Chondrocyte (in vitro differentiated cells): ENCODE results near the gene RPL6. TPM values are rescaled to one million over a fixed set of nuclear protein-coding genes. Genes with fewer than 3 reads are reported as not detected.

Experiments used
- DNase-seq: peaks from one replicate; pipeline ENCODE4 v3.0.0; 2021; ENCODE audit warnings: mixed read lengths, low spot score
- H3K27ac Mint-ChIP-seq: one replicate; pipeline ENCODE4 v1.8.0; 2021; ENCODE audit warnings: mild to moderate bottlenecking, moderate library complexity, mixed read lengths; ENCODE audit not compliant: unreplicated experiment
- H3K27me3 Mint-ChIP-seq: 2 replicates; pipeline ENCODE4 v1.8.0; 2021; ENCODE audit warnings: low read depth, mixed read lengths
- H3K36me3 Mint-ChIP-seq: 2 replicates; pipeline ENCODE4 v1.8.0; 2021; ENCODE audit warnings: low read depth, mixed read lengths
- H3K4me1 Mint-ChIP-seq: 2 replicates; pipeline ENCODE4 v1.8.0; 2021; ENCODE audit warnings: low read depth, mild to moderate bottlenecking, mixed read lengths
- H3K4me3 Mint-ChIP-seq: one replicate; pipeline ENCODE4 v1.8.0; 2021; ENCODE audit warnings: mild to moderate bottlenecking, moderate library complexity, mixed read lengths; ENCODE audit not compliant: unreplicated experiment
- H3K9me3 Mint-ChIP-seq: 2 replicates; pipeline ENCODE4 v1.8.0; 2021; ENCODE audit warnings: low read depth, mixed read lengths
- CTCF ChIP-seq: fragments of 200-600 bp; sonication (generic); IDR thresholded peaks from 2 replicates; pipeline ENCODE4 v1.5.0; 2021; ENCODE audit warnings: antibody characterized with exemption, mild to moderate bottlenecking, moderate library complexity
- total RNA-seq: library from RNA; stranded (reverse); gene quantifications from 3 replicates; pipeline ENCODE4 v1.2.1, GENCODE V29; 2021

The RPL6 gene
- total RNA-seq, 1 donor from 2014 or later: 896 TPM

GRCh38 chr12:112425582-112426382 is 16.4 kb upstream of the RPL6 start:
- no peak for DNase-seq
- Mint-ChIP-seq H3K9me3 (no peaks in the 10 kb centered on the region), H3K27me3 (no peaks in the 10 kb centered on the region), H3K4me3 (no peak overlapping the region), H3K4me1 (peaks cover 25% of the 10 kb centered on the region), H3K36me3 (no peaks in the 10 kb centered on the region), H3K27ac (no peak overlapping the region)
- no peak for TF ChIP-seq CTCF

GRCh38 chr12:112424126-112424525 is 14.7 kb upstream of the RPL6 start:
- Mint-ChIP-seq H3K27ac (peak overlapping the region; percentile 43), H3K27me3 (no peaks in the 10 kb centered on the region), H3K9me3 (no peaks in the 10 kb centered on the region), H3K4me1 (peaks cover 40% of the 10 kb centered on the region), H3K4me3 (no peak overlapping the region), H3K36me3 (no peaks in the 10 kb centered on the region)
- DNase-seq: no peak
- no peak for TF ChIP-seq CTCF

- TF ChIP-seq CTCF: no peak
- H3K4me3 Mint-ChIP-seq: no peak overlapping the region
- no peaks in the 10 kb centered on the region for H3K36me3 Mint-ChIP-seq
- no peak overlapping the region for H3K27ac Mint-ChIP-seq
- no peaks in the 10 kb centered on the region for H3K9me3 Mint-ChIP-seq
- no peaks in the 10 kb centered on the region for H3K27me3 Mint-ChIP-seq
- no peak for DNase-seq
- peaks cover 45% of the 10 kb centered on the region for H3K4me1 Mint-ChIP-seq
Measured at GRCh38 chr12:112422531-112422930, 13.1 kb upstream of the RPL6 start.

- no peak for TF ChIP-seq CTCF
- DNase-seq: no peak
- no peak overlapping the region for H3K27ac Mint-ChIP-seq
- no peaks in the 10 kb centered on the region for H3K9me3 Mint-ChIP-seq
- H3K4me1 Mint-ChIP-seq: peaks cover 45% of the 10 kb centered on the region
- no peaks in the 10 kb centered on the region for H3K36me3 Mint-ChIP-seq
- H3K27me3 Mint-ChIP-seq: no peaks in the 10 kb centered on the region
- H3K4me3 Mint-ChIP-seq: no peak overlapping the region
Measured at GRCh38 chr12:112421363-112421762, 12.0 kb upstream of the RPL6 start.

GRCh38 chr12:112420740-112421139 is 11.3 kb upstream of the RPL6 start:
- H3K27ac Mint-ChIP-seq: peak overlapping the region; percentile 85
- no peak for TF ChIP-seq CTCF
- H3K36me3 Mint-ChIP-seq: no peaks in the 10 kb centered on the region
- H3K4me3 Mint-ChIP-seq: peak overlapping the region; percentile 94
- no peaks in the 10 kb centered on the region for H3K27me3 Mint-ChIP-seq
- H3K9me3 Mint-ChIP-seq: no peaks in the 10 kb centered on the region
- peaks cover 45% of the 10 kb centered on the region for H3K4me1 Mint-ChIP-seq
- no peak for DNase-seq
